NB4 (cell line): ENCODE results near the gene RAI14.

Source experiments
- MYC ChIP-seq: IDR thresholded peaks from 2 replicates; pipeline ENCODE4 v1.6.1; 2011; ENCODE audit warnings: low read depth, low read length
- POLR2A ChIP-seq: IDR thresholded peaks from 2 replicates; pipeline ENCODE4 v1.6.1; 2011; ENCODE audit warnings: mild to moderate bottlenecking; ENCODE audit not compliant: insufficient read length; ENCODE audit errors: extremely low read depth
- TF ChIP-seq, protein P1 (sequence below): IDR thresholded peaks from one replicate; pipeline ENCODE4 v1.5.1; 2012; ENCODE audit warnings: low read depth, low read length
- TF ChIP-seq, protein P2 (sequence below): IDR thresholded peaks from 2 replicates; pipeline ENCODE4 v1.6.1; 2011; ENCODE audit warnings: low read depth, low read length

DNA sequence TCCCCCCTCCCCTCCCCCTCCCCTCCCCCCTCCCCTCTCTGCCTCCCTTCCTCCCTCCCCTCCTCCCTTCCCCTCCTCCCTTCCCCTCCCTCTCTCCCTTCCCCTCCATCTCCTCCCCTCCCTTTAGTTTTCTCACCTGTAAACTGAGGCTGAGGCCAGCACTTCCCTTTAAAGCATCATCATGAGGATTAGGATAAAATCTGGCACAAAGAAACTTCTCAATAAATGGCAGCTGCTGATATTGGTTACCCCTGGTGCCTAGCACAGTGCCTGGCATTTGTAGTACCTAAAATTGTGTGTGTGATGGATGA lies 41.9 kb downstream of the RAI14 start:
- TF ChIP-seq, protein P1, sequence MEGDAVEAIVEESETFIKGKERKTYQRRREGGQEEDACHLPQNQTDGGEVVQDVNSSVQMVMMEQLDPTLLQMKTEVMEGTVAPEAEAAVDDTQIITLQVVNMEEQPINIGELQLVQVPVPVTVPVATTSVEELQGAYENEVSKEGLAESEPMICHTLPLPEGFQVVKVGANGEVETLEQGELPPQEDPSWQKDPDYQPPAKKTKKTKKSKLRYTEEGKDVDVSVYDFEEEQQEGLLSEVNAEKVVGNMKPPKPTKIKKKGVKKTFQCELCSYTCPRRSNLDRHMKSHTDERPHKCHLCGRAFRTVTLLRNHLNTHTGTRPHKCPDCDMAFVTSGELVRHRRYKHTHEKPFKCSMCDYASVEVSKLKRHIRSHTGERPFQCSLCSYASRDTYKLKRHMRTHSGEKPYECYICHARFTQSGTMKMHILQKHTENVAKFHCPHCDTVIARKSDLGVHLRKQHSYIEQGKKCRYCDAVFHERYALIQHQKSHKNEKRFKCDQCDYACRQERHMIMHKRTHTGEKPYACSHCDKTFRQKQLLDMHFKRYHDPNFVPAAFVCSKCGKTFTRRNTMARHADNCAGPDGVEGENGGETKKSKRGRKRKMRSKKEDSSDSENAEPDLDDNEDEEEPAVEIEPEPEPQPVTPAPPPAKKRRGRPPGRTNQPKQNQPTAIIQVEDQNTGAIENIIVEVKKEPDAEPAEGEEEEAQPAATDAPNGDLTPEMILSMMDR = no peak
- TF ChIP-seq, protein P2, sequence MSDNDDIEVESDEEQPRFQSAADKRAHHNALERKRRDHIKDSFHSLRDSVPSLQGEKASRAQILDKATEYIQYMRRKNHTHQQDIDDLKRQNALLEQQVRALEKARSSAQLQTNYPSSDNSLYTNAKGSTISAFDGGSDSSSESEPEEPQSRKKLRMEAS = no peak
- no peak for TF ChIP-seq POLR2A
- TF ChIP-seq MYC = no peak
